Measurements from ENCODE around the gene ELK3. TPM values are rescaled to one million over a fixed set of nuclear protein-coding genes. Genes with fewer than 3 reads are reported as not detected.
A peak's percentile ranks its signal among the peaks of the same experiment; 100 is the strongest.

ELK3 gene
- polyA plus RNA-seq, 1 of the 3 experiments (the other 2 are of a cell fraction) = 33.8 TPM

- no peaks in the 10 kb centered on the region for H3K9me2 ChIP-seq
- TF ChIP-seq GABPA (IDR thresholded peaks at IDR 0.05; ENCODE audit: low read depth) = no peak
- peak; percentile 28; the same call in 1 of the 2 replicates for TF ChIP-seq PBX3 (IDR thresholded peaks at IDR 0.05)
- H3K9me3 ChIP-seq = no peaks in the 10 kb centered on the region
- H3K27me3 ChIP-seq (ENCODE audit: insufficient read depth) = no peaks in the 10 kb centered on the region
- no peak overlapping the region for H2AFZ ChIP-seq (ENCODE audit: low read depth)
- no peak overlapping the region for H3K4me3 ChIP-seq (ENCODE audit: low read depth in 2 of 2, low read length in 1 of 2)
- DNase-seq = peak; percentile 53
- no peak overlapping the region for H3K4me2 ChIP-seq
- ChIA-PET POLR2A (interaction anchor here (0.5 kb wide), 1 partner anchor 119 kb away, joined by 4 read pairs; no protein-coding TSS in a partner anchor), CTCF (interaction anchor here (1.0 to 1.9 kb wide), 3 partner anchors 19 to 192 kb away, joined by 3 to 6 read pairs (median 5); no protein-coding TSS in a partner anchor)
- H3K36me3 ChIP-seq (replicated peaks in 1 of 2; ENCODE audit: control insufficient read depth in 1 of 2, insufficient read depth in 2 of 2, low read length in 1 of 2) = peaks cover 0 to 18% of the 10 kb centered on the region in 2 experiments
- peaks cover 17 to 30% of the 10 kb centered on the region in 2 experiments for H3K4me1 ChIP-seq (ENCODE audit: control insufficient read depth in 1 of 2, insufficient read depth in 2 of 2, low read depth in 1 of 2, low read length in 1 of 2)
- WGBS (ENCODE audit: low lambda C conversion rate) = 93% methylated on average over 8 of the region's 15 CpGs
- no peak overlapping the region for H3K9ac ChIP-seq
- H3F3A ChIP-seq (replicated peaks; ENCODE audit: insufficient read depth) = peaks cover 18% of the 10 kb centered on the region
- H3K79me2 ChIP-seq (ENCODE audit: insufficient read depth) = peaks cover 90% of the 10 kb centered on the region
- no peak overlapping the region for H3K27ac ChIP-seq (ENCODE audit: low read depth in 2 of 2, low read length in 1 of 2)
- H4K20me1 ChIP-seq (ENCODE audit: insufficient read depth) = peaks cover 95% of the 10 kb centered on the region
Measured at GRCh38 chr12:96233939-96234461, 39.8 kb downstream of the ELK3 start.

- no peak overlapping the region for H3K4me2 ChIP-seq
- POLR2A ChIA-PET = no interaction called here
- no peaks in the 10 kb centered on the region for H3K9me3 ChIP-seq
- no peak for DNase-seq
- peaks cover 18% of the 10 kb centered on the region for H3F3A ChIP-seq (replicated peaks; ENCODE audit: insufficient read depth)
- TF ChIP-seq EZH2phosphoT487 (IDR thresholded peaks at IDR 0.05; ENCODE audit: borderline replicate concordance, low read depth) = no peak
- TF ChIP-seq RXRA (IDR thresholded peaks at IDR 0.05; ENCODE audit: borderline replicate concordance, low read depth) = no peak
- no peak for TF ChIP-seq GATA2 (CRISPR knock-in tag; IDR thresholded peaks at IDR 0.05)
- no peak for TF ChIP-seq IRF3 (IDR thresholded peaks at IDR 0.05; ENCODE audit: low read depth, low read length)
- no peak for TF ChIP-seq ZBTB33 (IDR thresholded peaks at IDR 0.05; ENCODE audit: borderline replicate concordance, low read depth)
- TF ChIP-seq SMC3 (IDR thresholded peaks at IDR 0.05; ENCODE audit: low read depth, low read length) = no peak
- no peak for TF ChIP-seq MAX (IDR thresholded peaks at IDR 0.05; ENCODE audit: low read depth)
- no peak for TF ChIP-seq FOSL2 (IDR thresholded peaks at IDR 0.05; ENCODE audit: borderline replicate concordance, low read depth)
- no peak for TF ChIP-seq YY1 (IDR thresholded peaks at IDR 0.05; ENCODE audit: low read depth)
- no peak for TF ChIP-seq POLR2AphosphoS5 (IDR thresholded peaks at IDR 0.05; ENCODE audit: low read depth, low read length)
- TF ChIP-seq JUND (IDR thresholded peaks at IDR 0.05) = no peak
- no peak for TF ChIP-seq USF1 (IDR thresholded peaks at IDR 0.05; ENCODE audit: borderline replicate concordance, low read depth)
- no peak for TF ChIP-seq ELF1 (IDR thresholded peaks at IDR 0.05)
- peaks cover 0 to 15% of the 10 kb centered on the region in 2 experiments for H3K36me3 ChIP-seq (replicated peaks in 1 of 2; ENCODE audit: control insufficient read depth in 1 of 2, insufficient read depth in 2 of 2, low read length in 1 of 2)
- peaks cover 94% of the 10 kb centered on the region for H4K20me1 ChIP-seq (ENCODE audit: insufficient read depth)
- no peak overlapping the region for H3K4me3 ChIP-seq (ENCODE audit: low read depth in 2 of 2, low read length in 1 of 2)
- H2AFZ ChIP-seq (ENCODE audit: low read depth) = no peak overlapping the region
- H3K79me2 ChIP-seq (ENCODE audit: insufficient read depth) = peaks cover 90% of the 10 kb centered on the region
- CTCF ChIA-PET = interaction anchor here (1.0 to 1.9 kb wide), 3 partner anchors 20 to 193 kb away, joined by 3 to 6 read pairs (median 5); no protein-coding TSS in a partner anchor
- peaks cover 24 to 37% of the 10 kb centered on the region in 2 experiments for H3K4me1 ChIP-seq (ENCODE audit: control insufficient read depth in 1 of 2, insufficient read depth in 2 of 2, low read depth in 1 of 2, low read length in 1 of 2)
- H3K27ac ChIP-seq (ENCODE audit: low read depth in 2 of 2, low read length in 1 of 2) = no peak overlapping the region
- WGBS (ENCODE audit: low lambda C conversion rate) = 97% methylated on average over 18 of the region's 22 CpGs
- H3K9ac ChIP-seq = no peak overlapping the region
- no peaks in the 10 kb centered on the region for H3K27me3 ChIP-seq (ENCODE audit: insufficient read depth)
- H3K9me2 ChIP-seq = no peaks in the 10 kb centered on the region
Measured at GRCh38 chr12:96234591-96235483, 40.7 kb downstream of the ELK3 start.

Measured in SK-N-SH (cell line).